A673 (cell line): ENCODE measurements around the gene SRRT. TPM values are rescaled to one million over a fixed set of nuclear protein-coding genes. Genes with fewer than 3 reads are reported as not detected.
A peak's percentile ranks its signal among the peaks of the same experiment; 100 is the strongest.

Experiments used
- BruUV-seq: library from RNA; stranded (reverse); fragments of 400-500 nt; replicated peaks from 2 replicates; lab custom pipeline; 2021; lab: Mats Ljungman, UMichigan
- CTCF ChIA-PET: fragments of 300-600 bp; sonication (Branson Sonifier 250); formaldehyde crosslinking; loops from one replicate; lab custom pipeline; 2022; ENCODE audit warnings: antibody characterized with exemption; lab: Charles Lee
- POLR2A ChIA-PET: fragments of 300-600 bp; sonication (Branson Sonifier 250); formaldehyde crosslinking; loops from one replicate; lab custom pipeline; 2022; ENCODE audit warnings: antibody characterized with exemption; ENCODE audit not compliant: low non-redundant PET; lab: Charles Lee
- DNase-seq: peaks from one replicate; pipeline ENCODE4 v3.0.0-alpha.2; 2015; ENCODE audit warnings: low spot score
- H3K27ac ChIP-seq: fragments of 200-600 bp; sonication (generic); 2 replicates; pipeline ENCODE4 v1.5.1; 2016; ENCODE audit warnings: mixed run types, low read depth, mild to moderate bottlenecking, mixed read lengths, antibody characterized with exemption, low read length; ENCODE audit not compliant: poor library complexity, severe bottlenecking
- H3K27me3 ChIP-seq: fragments of 200-600 bp; sonication (generic); replicated peaks from 2 replicates; pipeline ENCODE4 v1.6.1; 2017; ENCODE audit warnings: mixed run types, low read depth, mild to moderate bottlenecking, mixed read lengths, antibody characterized with exemption, low read length; ENCODE audit not compliant: insufficient read depth, poor library complexity
- H3K36me3 ChIP-seq: fragments of 200-600 bp; sonication (generic); 2 replicates; pipeline ENCODE4 v1.6.1; 2016; ENCODE audit warnings: mixed run types, mild to moderate bottlenecking, mixed read lengths, antibody characterized with exemption, low read length; ENCODE audit not compliant: insufficient read depth, poor library complexity, severe bottlenecking
- H3K4me1 ChIP-seq: fragments of 200-600 bp; sonication (generic); 2 replicates; pipeline ENCODE4 v1.6.1; 2017; ENCODE audit warnings: mixed run types, mild to moderate bottlenecking, mixed read lengths, antibody characterized with exemption, low read length; ENCODE audit not compliant: insufficient read depth, poor library complexity, severe bottlenecking
- H3K4me3 ChIP-seq: fragments of 200-600 bp; sonication (generic); 2 replicates; pipeline ENCODE4 v1.5.1; 2016; ENCODE audit warnings: low read depth, mixed run types, mild to moderate bottlenecking, mixed read lengths, low read length; ENCODE audit not compliant: poor library complexity, severe bottlenecking
- H3K9me3 ChIP-seq: fragments of 200-600 bp; sonication (generic); 2 replicates; pipeline ENCODE4 v1.6.1; 2016; ENCODE audit warnings: mixed run types, low read depth, mild to moderate bottlenecking, mixed read lengths, antibody characterized with exemption, low read length; ENCODE audit not compliant: poor library complexity, severe bottlenecking
- EZH2 ChIP-seq: fragments of 200-600 bp; sonication (generic); IDR thresholded peaks from 2 replicates; pipeline ENCODE4 v1.6.1; 2017; ENCODE audit warnings: borderline replicate concordance, low read depth, mild to moderate bottlenecking, mixed read lengths, antibody characterized with exemption, low read length; ENCODE audit not compliant: poor library complexity, severe bottlenecking
- intact Hi-C: fragments of 100-400 bp; cut with micrococcal nuclease; formaldehyde crosslinking; loops from one replicate; pipeline ENCODE4 v1.10.0; 2022; ENCODE audit not compliant: unreplicated experiment
- total RNA-seq: library from RNA; stranded (reverse); gene quantifications from 2 replicates; pipeline ENCODE4 v1.2.3, GENCODE V29; 2021
- TF ChIP-seq, protein P1 (sequence below): fragments of 300-800, 200-600 bp; sonication (generic); conservative IDR thresholded peaks from 2 replicates; pipeline ENCODE4 v1.5.1; 2017; ENCODE audit warnings: low read depth, mild to moderate bottlenecking, antibody characterized with exemption, low read length, moderate library complexity, mixed read lengths

The SRRT gene
- total RNA-seq, 1 experiment from 2014 or later, result 277 TPM

- peaks cover 28% of the 10 kb centered on the region for H3K4me1 ChIP-seq
- CTCF ChIA-PET, result no interaction called here
- H3K27me3 ChIP-seq, result no peaks in the 10 kb centered on the region
- no peak for DNase-seq
- no peak overlapping the region for H3K4me3 ChIP-seq
- peaks cover 3% of the 10 kb centered on the region for H3K36me3 ChIP-seq
- BruUV-seq, result no TSS peak
- POLR2A ChIA-PET, result interaction anchor here (0.6 kb wide), 1 partner anchor 23 kb away, joined by 3 read pairs; no protein-coding TSS in a partner anchor
- TF ChIP-seq, protein P1, sequence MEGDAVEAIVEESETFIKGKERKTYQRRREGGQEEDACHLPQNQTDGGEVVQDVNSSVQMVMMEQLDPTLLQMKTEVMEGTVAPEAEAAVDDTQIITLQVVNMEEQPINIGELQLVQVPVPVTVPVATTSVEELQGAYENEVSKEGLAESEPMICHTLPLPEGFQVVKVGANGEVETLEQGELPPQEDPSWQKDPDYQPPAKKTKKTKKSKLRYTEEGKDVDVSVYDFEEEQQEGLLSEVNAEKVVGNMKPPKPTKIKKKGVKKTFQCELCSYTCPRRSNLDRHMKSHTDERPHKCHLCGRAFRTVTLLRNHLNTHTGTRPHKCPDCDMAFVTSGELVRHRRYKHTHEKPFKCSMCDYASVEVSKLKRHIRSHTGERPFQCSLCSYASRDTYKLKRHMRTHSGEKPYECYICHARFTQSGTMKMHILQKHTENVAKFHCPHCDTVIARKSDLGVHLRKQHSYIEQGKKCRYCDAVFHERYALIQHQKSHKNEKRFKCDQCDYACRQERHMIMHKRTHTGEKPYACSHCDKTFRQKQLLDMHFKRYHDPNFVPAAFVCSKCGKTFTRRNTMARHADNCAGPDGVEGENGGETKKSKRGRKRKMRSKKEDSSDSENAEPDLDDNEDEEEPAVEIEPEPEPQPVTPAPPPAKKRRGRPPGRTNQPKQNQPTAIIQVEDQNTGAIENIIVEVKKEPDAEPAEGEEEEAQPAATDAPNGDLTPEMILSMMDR, result no peak
- intact Hi-C loops, result no loop called here
- H3K27ac ChIP-seq, result no peak overlapping the region
- H3K9me3 ChIP-seq, result no peaks in the 10 kb centered on the region
Observed at GRCh38 chr7:100864263-100864845, 10.5 kb upstream of the SRRT start.

GRCh38 chr7:100865372-100865911 lies 9.5 kb upstream of the SRRT start:
- no TSS peak for BruUV-seq
- ChIA-PET POLR2A (no interaction called here), CTCF (no interaction called here)
- intact Hi-C loops, result no loop called here
- TF ChIP-seq, protein P1, result no peak
- TF ChIP-seq EZH2, result no peak
- peak; percentile 60 for DNase-seq
- H3K4me1 ChIP-seq, result peaks cover 28% of the 10 kb centered on the region
- peak overlapping the region; percentile 96 for H3K27ac ChIP-seq
- peaks cover 9% of the 10 kb centered on the region for H3K36me3 ChIP-seq
- no peaks in the 10 kb centered on the region for H3K27me3 ChIP-seq
- H3K9me3 ChIP-seq, result no peaks in the 10 kb centered on the region
- no peak overlapping the region for H3K4me3 ChIP-seq

DNA sequence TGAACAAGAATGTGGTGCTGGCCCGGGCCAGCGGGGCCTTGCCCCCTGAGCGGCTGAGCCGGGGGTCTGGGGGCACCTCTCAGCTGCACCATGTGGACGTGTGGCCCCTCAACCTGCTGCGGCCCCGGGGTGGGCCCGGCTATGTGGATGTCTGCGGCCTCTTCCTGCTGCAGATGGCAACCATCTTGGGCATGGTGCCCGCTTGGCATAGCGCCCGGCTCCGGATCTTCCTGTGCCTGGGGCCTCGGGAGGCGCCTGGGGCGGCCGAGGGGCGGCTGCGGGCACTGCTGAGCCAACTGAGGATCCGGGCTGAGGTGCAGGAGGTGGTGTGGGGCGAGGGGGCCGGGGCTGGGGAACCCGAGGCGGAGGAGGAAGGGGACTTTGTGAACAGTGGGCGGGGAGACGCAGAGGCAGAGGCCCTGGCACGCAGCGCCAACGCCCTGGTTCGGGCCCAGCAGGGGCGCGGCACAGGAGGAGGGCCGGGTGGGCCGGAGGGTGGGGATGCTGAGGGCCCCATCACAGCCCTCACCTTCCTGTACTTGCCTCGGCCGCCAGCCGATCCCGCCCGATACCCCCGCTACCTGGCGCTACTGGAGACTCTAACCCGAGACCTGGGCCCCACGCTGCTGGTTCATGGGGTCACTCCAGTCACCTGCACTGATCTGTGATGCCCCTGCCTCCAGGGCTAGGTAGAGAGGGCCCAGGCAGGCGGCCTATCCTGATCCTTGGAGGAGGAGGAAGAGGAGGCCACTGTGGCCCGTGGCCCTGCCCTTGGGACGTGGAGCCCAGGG lies 8.8 kb upstream of the SRRT start:
- TF ChIP-seq, protein P1, result no peak
- TF ChIP-seq EZH2, result no peak
- H3K4me3 ChIP-seq, result peak overlapping the region; percentile 82
- H3K4me1 ChIP-seq, result peaks cover 28% of the 10 kb centered on the region
- BruUV-seq, result no TSS peak
- POLR2A ChIA-PET, result no interaction called here
- CTCF ChIA-PET, result no interaction called here
- H3K27ac ChIP-seq, result peak overlapping the region; percentile 96
- intact Hi-C loops, result no loop called here
- DNase-seq, result peak; percentile 87
- H3K36me3 ChIP-seq, result peaks cover 15% of the 10 kb centered on the region
- H3K9me3 ChIP-seq, result no peaks in the 10 kb centered on the region
- H3K27me3 ChIP-seq, result no peaks in the 10 kb centered on the region
